Osteoblast (primary cell): Measurements from ENCODE around the gene MALRD1. TPM values are rescaled to one million over a fixed set of nuclear protein-coding genes. Genes with fewer than 3 reads are reported as not detected.

ENCODE experiments used
- DNase-seq: peaks from one replicate; pipeline ENCODE4 v3.0.0; 2011; ENCODE audit warnings: low spot score, mixed read lengths; ENCODE audit not compliant: insufficient read length; ENCODE audit errors: missing footprints
- H2AFZ ChIP-seq: 2 replicates; pipeline ENCODE4 v1.6.0; 2011; ENCODE audit warnings: mild to moderate bottlenecking, low read length
- H3K27ac ChIP-seq: 2 replicates; pipeline ENCODE4 v1.5.1; 2011; ENCODE audit warnings: mild to moderate bottlenecking, low read depth, low read length, moderate library complexity
- H3K27me3 ChIP-seq: 2 replicates; pipeline ENCODE4 v1.6.0; 2012; ENCODE audit warnings: mild to moderate bottlenecking, control low read depth, inconsistent platforms, low read length, moderate library complexity; ENCODE audit not compliant: insufficient read depth
- H3K36me3 ChIP-seq: 2 replicates; pipeline ENCODE4 v1.5.1; 2011; ENCODE audit warnings: mild to moderate bottlenecking, low read length, control low read depth, moderate library complexity; ENCODE audit not compliant: insufficient read depth
- H3K4me1 ChIP-seq: 2 replicates; pipeline ENCODE4 v1.5.1; 2011; ENCODE audit warnings: mild to moderate bottlenecking, low read length, control low read depth, moderate library complexity; ENCODE audit not compliant: insufficient read depth
- H3K4me2 ChIP-seq: 2 replicates; pipeline ENCODE4 v1.6.0; 2011; ENCODE audit warnings: mild to moderate bottlenecking, low read length; ENCODE audit not compliant: insufficient read depth
- H3K4me3 ChIP-seq: fragments of 200-600 bp; sonication (generic); 3 replicates; pipeline ENCODE4 v1.5.1; 2012; ENCODE audit warnings: mild to moderate bottlenecking, low read length, inconsistent platforms; ENCODE audit not compliant: insufficient read depth
- H3K79me2 ChIP-seq: 2 replicates; pipeline ENCODE4 v1.6.0; 2012; ENCODE audit warnings: mild to moderate bottlenecking, low read length, control low read depth, inconsistent platforms; ENCODE audit not compliant: insufficient read depth
- H3K9me3 ChIP-seq: 2 replicates; pipeline ENCODE4 v1.5.1; 2011; ENCODE audit warnings: low read depth, low read length, control low read depth
- H4K20me1 ChIP-seq: 2 replicates; pipeline ENCODE4 v1.6.0; 2012; ENCODE audit warnings: mild to moderate bottlenecking, low read length, control low read depth; ENCODE audit not compliant: insufficient read depth
- CTCF ChIP-seq: IDR thresholded peaks from 2 replicates; pipeline ENCODE4 v1.5.1; 2011; ENCODE audit warnings: mild to moderate bottlenecking, low read depth, low read length, moderate library complexity; ENCODE audit errors: extremely low read depth
- small RNA-seq: library from RNA; depleted of rRNA; stranded (forward); fragments of <200 nt; gene quantifications from one replicate; pipeline ENCODE3, GENCODE V24; 2012
- total RNA-seq: library from RNA; depleted of rRNA; stranded (reverse); fragments of >200 nt; gene quantifications from 2 replicates; pipeline ENCODE4 v1.2.3, GENCODE V29; 2012

MALRD1 gene
- total RNA-seq, 1 donor = 2.9 TPM

DNA sequence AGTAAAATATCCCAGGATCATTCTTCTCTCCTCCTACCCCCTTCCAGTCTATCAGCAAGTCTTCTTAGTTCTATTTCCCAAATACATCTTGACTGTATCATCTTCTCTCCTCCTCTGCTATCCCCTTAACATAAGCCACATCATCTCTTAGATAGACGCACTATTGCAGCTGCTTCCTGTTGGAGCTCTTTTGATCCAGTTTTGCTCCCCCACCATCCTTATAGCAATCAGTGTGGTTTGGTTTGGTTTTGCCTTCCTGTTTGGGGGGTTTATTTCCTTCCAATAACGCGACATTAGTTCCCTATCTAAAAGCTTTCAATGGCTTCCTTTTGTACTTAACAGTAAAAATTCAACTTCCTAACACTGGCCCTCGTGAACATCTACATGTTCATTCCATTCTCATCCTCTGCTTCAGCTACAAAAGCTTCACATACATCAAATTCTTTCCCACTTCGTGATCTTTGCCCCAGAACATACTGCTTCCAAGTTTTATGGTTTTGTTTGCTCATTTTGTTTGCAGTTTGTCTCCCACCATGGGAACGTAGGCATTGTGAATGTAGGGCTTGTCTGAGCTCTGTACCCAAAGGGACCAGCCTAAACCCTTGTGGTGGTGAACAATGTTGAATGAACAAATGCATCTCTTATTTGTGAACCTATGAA, 734.0 kb downstream of the MALRD1 start:
- no peaks in the 10 kb centered on the region for H3K4me1 ChIP-seq
- H3K9me3 ChIP-seq = no peaks in the 10 kb centered on the region
- no peak overlapping the region for H3K4me2 ChIP-seq
- H3K27me3 ChIP-seq = no peaks in the 10 kb centered on the region
- H3K27ac ChIP-seq = no peak overlapping the region
- no peaks in the 10 kb centered on the region for H4K20me1 ChIP-seq
- no peak overlapping the region for H3K4me3 ChIP-seq
- H3K36me3 ChIP-seq = no peaks in the 10 kb centered on the region
- no peak overlapping the region for H2AFZ ChIP-seq
- H3K79me2 ChIP-seq = no peaks in the 10 kb centered on the region
- no peak for TF ChIP-seq CTCF
- DNase-seq = no peak

GRCh38 chr10:19783721-19784120, 735.1 kb downstream of the MALRD1 start:
- H3K36me3 ChIP-seq = no peaks in the 10 kb centered on the region
- H3K4me1 ChIP-seq = no peaks in the 10 kb centered on the region
- no peak overlapping the region for H2AFZ ChIP-seq
- H4K20me1 ChIP-seq = no peaks in the 10 kb centered on the region
- H3K9me3 ChIP-seq = no peaks in the 10 kb centered on the region
- no peak for DNase-seq
- no peak overlapping the region for H3K4me3 ChIP-seq
- no peaks in the 10 kb centered on the region for H3K79me2 ChIP-seq
- no peak overlapping the region for H3K27ac ChIP-seq
- H3K4me2 ChIP-seq = no peak overlapping the region
- no peak for TF ChIP-seq CTCF
- no peaks in the 10 kb centered on the region for H3K27me3 ChIP-seq

Small RNA genes within 50 kb of the gene (small RNA-seq; reads per million reads assigned to genes)
- gene AL354695.1 (not detected), gene HMGN1P20 (not detected), gene RF00012 (not detected), gene RNA5SP303 (1.4 reads per million, percentile 48 among the genes with 10 or more reads in this experiment)
